ENCODE measurements around the gene TBC1D22B. TPM values are rescaled to one million over a fixed set of nuclear protein-coding genes. Genes with fewer than 3 reads are reported as not detected.

Gene TBC1D22B
- polyA plus RNA-seq, 1 experiment: 9.8 TPM

- DNase-seq (ENCODE audit: low read depth, low spot score): peak; percentile 72
- CTCF ChIA-PET: interaction anchor here (0.6 to 20.3 kb wide), 35 partner anchors 10 to 444 kb away, joined by 3 to 597 read pairs (median 4); partner anchors contain the start of genes C6orf89 and PIM1
- POLR2A ChIA-PET: interaction anchor here (0.6 to 1.3 kb wide), 5 partner anchors 38 to 325 kb away, joined by 3 to 8 read pairs (median 3); no protein-coding TSS in a partner anchor
- H3K4me3 ChIP-seq (ENCODE audit: low read depth, low read length): no peak overlapping the region
- TF ChIP-seq, protein P1, sequence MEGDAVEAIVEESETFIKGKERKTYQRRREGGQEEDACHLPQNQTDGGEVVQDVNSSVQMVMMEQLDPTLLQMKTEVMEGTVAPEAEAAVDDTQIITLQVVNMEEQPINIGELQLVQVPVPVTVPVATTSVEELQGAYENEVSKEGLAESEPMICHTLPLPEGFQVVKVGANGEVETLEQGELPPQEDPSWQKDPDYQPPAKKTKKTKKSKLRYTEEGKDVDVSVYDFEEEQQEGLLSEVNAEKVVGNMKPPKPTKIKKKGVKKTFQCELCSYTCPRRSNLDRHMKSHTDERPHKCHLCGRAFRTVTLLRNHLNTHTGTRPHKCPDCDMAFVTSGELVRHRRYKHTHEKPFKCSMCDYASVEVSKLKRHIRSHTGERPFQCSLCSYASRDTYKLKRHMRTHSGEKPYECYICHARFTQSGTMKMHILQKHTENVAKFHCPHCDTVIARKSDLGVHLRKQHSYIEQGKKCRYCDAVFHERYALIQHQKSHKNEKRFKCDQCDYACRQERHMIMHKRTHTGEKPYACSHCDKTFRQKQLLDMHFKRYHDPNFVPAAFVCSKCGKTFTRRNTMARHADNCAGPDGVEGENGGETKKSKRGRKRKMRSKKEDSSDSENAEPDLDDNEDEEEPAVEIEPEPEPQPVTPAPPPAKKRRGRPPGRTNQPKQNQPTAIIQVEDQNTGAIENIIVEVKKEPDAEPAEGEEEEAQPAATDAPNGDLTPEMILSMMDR (IDR thresholded peaks at IDR 0.05; ENCODE audit: low read depth, low read length): peak; percentile 96
- H3K27ac ChIP-seq (ENCODE audit: low read depth, low read length): no peak overlapping the region
- no peaks in the 10 kb centered on the region for H3K27me3 ChIP-seq (ENCODE audit: control insufficient read depth, insufficient read depth, low read length)
- H3K9me3 ChIP-seq (ENCODE audit: control insufficient read depth, insufficient read depth, low read length): no peaks in the 10 kb centered on the region
Measured at GRCh38 chr6:37210313-37210968, 47.1 kb upstream of the TBC1D22B start.

GRCh38 chr6:37212268-37212667, 45.3 kb upstream of the TBC1D22B start:
- Histone ChIP-seq H3K9me3 (ENCODE audit: control insufficient read depth, insufficient read depth, low read length) (no peaks in the 10 kb centered on the region), H3K27me3 (ENCODE audit: control insufficient read depth, insufficient read depth, low read length) (no peaks in the 10 kb centered on the region), H3K4me3 (ENCODE audit: low read depth, low read length) (no peak overlapping the region), H3K27ac (ENCODE audit: low read depth, low read length) (no peak overlapping the region)
- POLR2A ChIA-PET: no interaction called here
- CTCF ChIA-PET: interaction anchor here (2.4 to 20.3 kb wide), 2 partner anchors 188 to 446 kb away, joined by 10 to 597 read pairs; no protein-coding TSS in a partner anchor
- TF ChIP-seq, protein P1 (IDR thresholded peaks at IDR 0.05; ENCODE audit: low read depth, low read length): no peak
- no peak for DNase-seq (ENCODE audit: low read depth, low spot score)

- no peaks in the 10 kb centered on the region for H3K27me3 ChIP-seq (ENCODE audit: control insufficient read depth, insufficient read depth, low read length)
- POLR2A ChIA-PET: no interaction called here
- no peak overlapping the region for H3K27ac ChIP-seq (ENCODE audit: low read depth, low read length)
- TF ChIP-seq, protein P1 (IDR thresholded peaks at IDR 0.05; ENCODE audit: low read depth, low read length): no peak
- H3K9me3 ChIP-seq (ENCODE audit: control insufficient read depth, insufficient read depth, low read length): no peaks in the 10 kb centered on the region
- no peak for DNase-seq (ENCODE audit: low read depth, low spot score)
- H3K4me3 ChIP-seq (ENCODE audit: low read depth, low read length): no peak overlapping the region
- CTCF ChIA-PET: interaction anchor here (20.3 kb wide), 1 partner anchor 194 kb away, joined by 597 read pairs; no protein-coding TSS in a partner anchor
Measured at GRCh38 chr6:37218061-37218460, 39.5 kb upstream of the TBC1D22B start.

DNA sequence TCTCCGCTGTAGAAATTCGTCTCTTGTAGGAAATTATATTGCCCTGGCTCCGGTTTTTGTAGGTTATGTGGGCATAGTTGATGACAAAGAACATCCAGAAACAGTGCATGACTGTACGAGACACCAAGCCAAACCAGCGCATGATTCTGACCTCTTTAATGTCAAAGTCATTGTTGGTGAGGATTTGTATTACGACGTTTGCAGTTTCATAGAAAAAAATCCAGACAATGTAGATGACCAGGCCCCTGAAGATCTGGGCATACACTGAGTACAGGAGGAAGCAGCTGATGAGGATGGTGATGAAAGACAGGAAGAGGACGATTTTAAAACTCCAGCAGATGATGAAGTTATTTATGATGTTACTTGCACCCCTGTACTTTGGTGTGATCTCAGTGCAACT, 39.1 kb upstream of the TBC1D22B start:
- POLR2A ChIA-PET: no interaction called here
- Histone ChIP-seq H3K4me3 (ENCODE audit: low read depth, low read length) (no peak overlapping the region), H3K27ac (ENCODE audit: low read depth, low read length) (peak overlapping the region; percentile 11), H3K9me3 (ENCODE audit: control insufficient read depth, insufficient read depth, low read length) (no peaks in the 10 kb centered on the region), H3K27me3 (ENCODE audit: control insufficient read depth, insufficient read depth, low read length) (no peaks in the 10 kb centered on the region)
- TF ChIP-seq, protein P1 (IDR thresholded peaks at IDR 0.05; ENCODE audit: low read depth, low read length): no peak
- DNase-seq (ENCODE audit: low read depth, low spot score): no peak
- CTCF ChIA-PET: interaction anchor here (20.3 kb wide), 1 partner anchor 194 kb away, joined by 597 read pairs; no protein-coding TSS in a partner anchor

DNA sequence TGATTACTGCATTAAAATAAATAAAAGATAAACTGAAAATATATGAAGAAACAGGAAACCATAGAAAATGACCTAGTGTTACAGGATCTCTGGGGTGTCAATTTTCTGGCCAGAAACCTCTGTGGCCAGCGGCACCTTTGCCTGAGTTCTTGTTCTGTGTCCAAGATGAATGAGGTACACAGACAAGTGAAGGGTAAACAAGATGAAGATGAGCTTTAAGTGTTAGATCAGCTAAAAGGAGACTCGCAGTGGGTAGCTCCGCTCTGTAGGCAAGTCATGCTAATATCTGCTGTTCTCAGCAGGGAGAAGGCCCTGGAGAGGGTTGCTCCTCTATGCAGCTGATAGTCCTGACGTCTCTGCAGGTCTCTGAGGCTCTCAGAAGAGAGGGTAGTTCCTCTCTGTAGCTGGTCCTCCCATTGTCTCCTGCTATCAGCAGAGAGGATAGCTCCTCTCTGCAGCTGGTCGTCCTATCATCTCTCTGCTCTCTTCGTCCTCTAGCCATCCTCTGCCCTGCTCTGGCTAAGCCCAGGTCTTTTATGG, 35.9 kb upstream of the TBC1D22B start:
- Histone ChIP-seq H3K27ac (ENCODE audit: low read depth, low read length) (peak overlapping the region; percentile 39), H3K27me3 (ENCODE audit: control insufficient read depth, insufficient read depth, low read length) (no peaks in the 10 kb centered on the region), H3K4me3 (ENCODE audit: low read depth, low read length) (peak overlapping the region; percentile 60), H3K9me3 (ENCODE audit: control insufficient read depth, insufficient read depth, low read length) (no peaks in the 10 kb centered on the region; the same call in 1 of the 2 replicates)
- ChIA-PET CTCF (interaction anchor here (0.9 kb wide), 1 partner anchor 16 kb away, joined by 3 read pairs; no protein-coding TSS in a partner anchor), POLR2A (interaction anchor here (0.6 to 1.2 kb wide), 3 partner anchors 18 to 613 kb away, joined by 3 to 4 read pairs (median 3); no protein-coding TSS in a partner anchor)
- DNase-seq (ENCODE audit: low read depth, low spot score): no peak
- TF ChIP-seq, protein P1 (IDR thresholded peaks at IDR 0.05; ENCODE audit: low read depth, low read length): no peak
